NK-92 treated with Interleukin-12 subunit alpha and Interleukin-12 subunit beta, amount 100 ng/mL, for 24 hours (cell line): ENCODE measurements around the gene MCM3AP.

Experiments used
- DNase-seq: peaks from one replicate; lab custom pipeline; 2025; lab: John Stamatoyannopoulos, UW

Gene MCM3AP

DNA sequence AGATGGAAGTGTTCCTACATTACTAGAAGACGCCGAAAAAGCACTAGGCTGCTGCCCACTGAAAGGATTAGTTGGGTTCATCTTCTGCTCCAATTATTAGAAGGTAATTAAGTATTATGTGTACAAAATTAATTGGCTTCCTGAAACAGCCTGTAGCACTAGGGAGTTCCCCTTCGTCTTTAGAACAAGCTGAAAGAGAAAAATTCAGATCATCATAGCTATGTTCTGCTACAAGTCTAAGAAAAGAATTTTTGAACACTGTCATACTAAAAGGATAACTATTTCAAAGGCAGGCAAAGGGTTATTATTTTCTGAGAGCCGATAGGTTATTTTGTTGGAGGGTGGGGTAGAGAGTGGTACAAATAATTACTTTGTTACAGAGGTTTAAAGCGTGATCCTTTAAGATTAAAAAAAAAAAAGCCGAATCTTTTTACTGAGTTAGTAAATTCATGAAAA is at the start of gene MCM3AP:
Gene MCM3AP, minus strand, starts transcription at position 406 of the 456 bp plus-strand sequence. Its CDS starts 325 bp downstream, at position 81.
- DNase-seq: no peak

DNA sequence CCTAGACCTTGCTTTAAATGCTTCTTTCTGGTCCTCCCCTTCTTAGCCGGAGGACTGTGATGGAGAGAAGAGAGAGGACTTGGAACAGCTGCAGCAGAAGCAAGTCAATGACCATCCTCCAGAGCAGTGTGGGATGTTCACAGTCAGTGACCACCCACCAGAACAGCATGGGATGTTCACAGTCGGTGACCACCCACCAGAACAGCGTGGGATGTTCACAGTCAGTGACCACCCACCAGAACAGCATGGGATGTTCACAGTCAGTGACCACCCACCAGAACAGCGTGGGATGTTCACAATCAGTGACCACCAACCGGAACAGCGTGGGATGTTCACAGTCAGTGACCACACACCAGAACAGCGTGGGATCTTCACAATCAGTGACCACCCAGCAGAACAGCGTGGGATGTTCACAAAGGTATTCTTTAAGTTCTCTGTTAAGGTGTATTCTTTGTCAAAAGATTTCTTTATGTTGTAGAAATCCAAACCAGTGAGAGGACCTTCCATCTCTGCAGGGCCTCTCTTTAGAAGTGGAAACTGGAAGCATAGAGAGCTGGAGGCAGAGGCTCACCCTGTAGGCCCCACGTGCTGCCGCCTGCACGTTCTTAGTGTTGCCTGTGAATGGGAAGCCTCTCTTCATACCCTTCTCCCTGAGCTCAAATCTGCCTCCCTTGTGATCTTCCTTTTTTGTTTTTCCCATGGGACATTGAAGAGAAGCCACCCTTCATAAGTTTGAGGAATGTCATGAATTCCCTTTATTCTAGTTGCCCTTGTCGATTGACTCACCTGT is 49.1 kb upstream of the MCM3AP start:
- DNase-seq: no peak

DNA sequence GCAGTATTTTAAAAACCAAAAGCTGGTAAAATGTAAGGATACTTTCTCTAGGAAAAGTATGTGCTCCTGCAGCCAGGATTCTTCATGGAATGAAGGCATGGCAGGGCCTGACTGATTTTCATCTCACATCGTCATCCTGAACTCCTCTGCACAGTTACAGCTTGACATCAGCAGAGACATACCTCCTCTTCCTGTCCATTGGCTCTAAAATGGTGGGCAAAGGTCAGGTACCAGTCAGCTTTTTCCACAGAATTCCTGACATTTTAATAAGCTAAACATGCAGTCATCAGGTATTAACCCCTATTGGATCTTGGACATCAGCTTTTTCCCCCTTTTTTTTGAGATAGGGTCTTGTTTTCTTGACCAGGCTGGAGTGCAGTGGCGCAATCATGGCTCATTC is 44.4 kb upstream of the MCM3AP start:
- no peak for DNase-seq

DNA sequence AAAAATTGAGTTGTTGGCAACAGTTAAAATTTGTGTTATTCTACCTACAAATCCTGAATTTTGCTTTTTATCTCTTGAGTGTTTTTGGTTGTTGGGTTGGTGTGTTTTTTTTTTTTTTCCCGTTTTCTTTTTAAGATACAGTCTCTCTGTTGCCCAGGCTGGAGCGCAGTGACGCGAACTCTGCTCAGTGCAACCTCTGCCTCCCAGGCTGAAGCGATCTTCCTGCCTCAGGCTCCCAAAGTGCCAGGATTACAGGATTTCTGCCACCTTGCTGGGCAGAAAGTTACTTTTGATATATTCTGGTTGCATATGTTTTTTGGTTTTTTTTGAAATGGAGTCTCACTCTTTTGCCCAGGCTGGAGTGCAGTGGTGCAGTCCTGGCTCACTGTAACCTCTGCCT is 42.7 kb upstream of the MCM3AP start:
- DNase-seq: no peak

DNA sequence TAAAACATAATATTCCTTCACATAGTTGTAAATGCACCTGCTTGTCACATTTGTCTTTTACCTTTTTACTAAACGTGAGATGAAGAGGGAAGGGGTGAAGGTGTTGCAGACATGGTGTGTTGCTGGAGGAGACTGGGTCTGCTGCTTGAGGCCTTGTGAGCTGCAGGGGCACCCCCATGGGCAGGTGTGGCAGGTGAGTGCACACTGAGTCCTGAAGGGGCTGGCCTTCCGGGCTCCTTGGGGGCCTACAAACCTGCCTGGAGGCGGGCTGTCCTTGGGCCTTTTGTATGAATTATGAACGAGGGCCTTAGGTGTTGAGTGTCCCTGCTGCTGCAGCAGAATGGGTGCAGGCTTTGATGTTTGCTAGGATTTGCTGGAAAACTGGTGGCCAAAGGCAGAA is 42.3 kb upstream of the MCM3AP start:
- no peak for DNase-seq

DNA sequence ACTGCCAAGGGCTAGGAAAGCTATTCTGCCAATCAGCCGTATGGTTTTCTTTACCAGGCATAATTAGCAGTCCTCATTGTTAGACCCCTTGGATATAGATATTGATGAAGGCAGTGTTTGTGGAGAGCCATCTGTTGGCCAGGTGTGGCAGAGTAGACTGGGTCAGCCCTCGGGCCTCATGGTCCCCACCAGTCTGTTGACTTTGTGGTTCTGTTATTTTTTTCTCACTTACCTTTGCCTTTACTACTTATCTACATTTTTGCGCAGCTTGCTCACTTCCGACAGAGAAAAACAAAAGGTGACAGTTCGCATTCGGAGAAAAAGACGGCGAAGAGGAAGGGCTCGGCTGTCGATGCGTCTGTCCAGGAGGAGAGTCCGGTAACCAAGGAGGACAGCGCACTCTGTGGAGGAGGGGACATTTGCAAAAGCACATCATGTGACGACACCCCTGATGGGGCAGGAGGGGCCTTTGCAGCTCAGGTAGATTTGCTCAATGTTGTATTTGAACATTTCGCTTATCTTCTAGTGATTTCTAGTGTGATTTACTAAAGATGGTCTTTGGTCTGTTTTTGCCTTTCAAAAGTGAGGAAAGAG is 40.8 kb upstream of the MCM3AP start:
- no peak for DNase-seq

DNA sequence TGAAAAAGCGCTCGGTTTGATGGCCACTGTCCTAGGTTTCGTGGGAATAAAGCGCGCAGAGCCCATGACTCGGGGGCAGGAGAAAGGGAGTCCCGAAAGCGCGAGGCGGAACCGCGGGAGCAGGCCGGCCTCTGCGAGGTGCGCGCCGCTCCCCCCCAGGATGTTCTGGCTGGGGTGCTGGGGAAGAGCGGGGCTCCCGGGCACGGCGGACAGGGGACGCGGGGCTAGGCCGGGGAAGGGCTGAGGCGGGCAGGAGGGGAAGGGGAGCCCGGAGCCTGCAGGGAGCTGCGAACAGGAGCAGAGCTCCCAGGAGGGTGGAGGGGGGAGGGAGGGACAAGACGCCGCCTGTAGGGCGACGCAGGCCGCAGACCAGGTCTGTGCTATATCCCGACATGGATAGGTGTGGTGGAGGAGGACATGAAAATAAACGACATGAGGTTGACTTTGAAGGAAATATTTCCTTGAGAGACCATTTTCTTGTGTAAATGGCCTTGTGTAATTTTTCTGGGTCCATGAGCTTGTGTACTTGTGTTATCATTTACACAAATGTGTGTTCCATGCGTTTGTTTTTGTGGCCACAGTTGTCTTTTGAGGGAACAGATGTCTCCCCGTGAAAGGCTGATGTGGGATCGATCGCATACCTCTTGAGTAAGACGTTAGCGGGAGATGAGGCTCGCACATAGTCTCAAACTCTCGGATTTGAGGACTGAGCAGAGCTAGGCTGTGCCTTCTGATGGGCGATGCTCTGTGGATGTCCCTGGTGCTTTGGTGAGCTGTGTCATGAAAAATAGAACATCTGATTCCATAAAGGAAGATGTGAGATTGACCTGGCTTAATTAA is 39.9 kb upstream of the MCM3AP start:
- DNase-seq: peak; percentile 11

DNA sequence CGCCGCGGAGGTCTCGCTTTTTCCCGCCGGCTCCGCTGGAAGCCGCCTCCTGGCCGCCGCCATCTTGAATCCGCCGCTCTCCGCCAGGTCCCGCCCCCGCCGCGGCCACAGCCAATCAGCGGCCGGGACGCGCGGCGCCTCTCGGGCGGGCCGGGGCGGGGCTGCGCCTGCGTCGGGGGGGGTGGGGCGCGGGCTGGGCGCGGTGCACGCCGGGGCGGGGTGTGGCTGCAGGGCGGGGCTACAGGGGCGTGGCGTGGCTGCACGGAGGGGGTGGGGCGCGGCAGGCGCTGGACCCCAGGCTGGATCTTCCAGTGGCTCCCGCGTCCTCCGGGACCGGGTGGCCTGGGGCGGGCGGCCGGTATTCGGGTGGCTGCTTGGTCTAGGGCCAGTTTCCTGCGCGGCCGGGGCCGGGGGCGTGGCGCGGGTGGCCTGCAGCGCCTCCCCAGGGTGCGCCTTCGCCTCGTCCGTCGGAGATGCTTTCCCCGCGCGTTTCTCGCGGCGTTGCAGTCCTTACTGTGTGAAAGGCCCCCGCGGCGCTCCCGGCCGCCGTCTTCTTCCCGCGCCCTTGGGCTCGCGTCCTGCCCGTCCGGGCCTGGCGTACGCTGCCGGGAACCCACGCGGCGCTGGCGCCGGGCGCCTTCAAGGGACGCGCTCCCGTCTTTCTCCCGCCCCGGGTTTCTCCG is 39.1 kb upstream of the MCM3AP start:
- DNase-seq: peak; percentile 83

DNA sequence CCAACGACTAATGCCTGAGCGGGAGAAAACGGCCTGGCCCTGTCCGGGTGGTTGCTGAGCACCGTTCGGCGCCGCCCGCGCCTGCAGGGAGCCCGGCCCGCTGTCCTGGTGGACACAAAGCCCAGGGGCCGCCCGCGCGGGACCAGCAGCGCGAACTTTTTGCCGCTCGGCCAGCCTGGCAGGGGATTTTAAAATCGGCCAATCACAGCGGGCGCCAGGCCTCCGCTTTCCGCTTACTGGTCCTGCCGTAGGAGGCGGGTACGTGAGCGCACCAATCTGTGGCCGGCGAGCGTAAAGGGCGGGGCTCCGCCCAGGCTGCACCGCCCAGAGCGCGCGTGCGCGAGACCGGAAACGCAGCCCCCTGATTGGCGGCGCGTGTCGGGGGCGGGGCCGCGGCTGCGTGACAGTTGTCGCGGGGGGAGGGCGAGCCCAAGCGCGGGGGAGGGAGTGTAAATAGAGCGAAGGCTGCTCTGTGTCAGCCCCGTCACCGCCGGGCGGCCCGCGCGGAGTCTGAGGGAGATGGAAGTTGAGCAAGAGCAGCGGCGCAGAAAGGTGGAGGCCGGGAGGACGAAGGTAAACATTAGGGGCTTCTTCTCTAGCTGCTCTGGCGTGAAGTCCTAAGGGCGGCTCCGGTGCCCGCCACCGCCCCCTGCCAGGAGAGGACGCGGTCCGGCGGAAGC is 38.4 kb upstream of the MCM3AP start, which contains the start of the genes C21orf58 and PCNT:
Gene C21orf58, minus strand, starts transcription at position 161 of the 680 bp plus-strand sequence. CDS start 1,132 bp downstream, outside the sequence.
Gene PCNT, plus strand, starts transcription at position 447 of the 680 bp plus-strand sequence. Its CDS starts 73 bp downstream, at position 520.
- DNase-seq: peak; percentile 96

DNA sequence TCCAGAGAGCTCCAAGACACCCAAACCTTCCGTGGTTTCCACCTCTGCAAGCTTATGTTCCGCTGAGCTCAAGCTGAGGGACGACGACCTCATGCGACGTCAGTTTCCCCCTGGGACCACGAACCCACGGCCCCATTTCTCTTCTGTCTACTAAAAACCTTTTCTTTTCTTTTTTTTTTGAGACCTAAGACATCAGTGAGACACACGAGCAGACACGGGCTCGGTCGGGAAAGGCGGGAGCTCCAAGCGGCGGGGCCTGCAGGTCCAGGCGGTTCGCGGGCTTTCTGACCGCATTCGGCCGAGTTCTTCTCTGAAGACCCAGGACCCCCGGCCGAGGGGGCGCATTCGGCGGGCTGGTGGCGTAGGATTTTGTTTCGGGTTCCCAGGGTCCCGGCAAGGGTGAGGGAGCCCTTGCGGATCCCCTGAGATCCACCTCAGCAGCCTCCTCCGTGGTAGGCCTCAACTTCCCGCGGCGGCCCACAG is 37.9 kb upstream of the MCM3AP start:
- no peak for DNase-seq

DNA sequence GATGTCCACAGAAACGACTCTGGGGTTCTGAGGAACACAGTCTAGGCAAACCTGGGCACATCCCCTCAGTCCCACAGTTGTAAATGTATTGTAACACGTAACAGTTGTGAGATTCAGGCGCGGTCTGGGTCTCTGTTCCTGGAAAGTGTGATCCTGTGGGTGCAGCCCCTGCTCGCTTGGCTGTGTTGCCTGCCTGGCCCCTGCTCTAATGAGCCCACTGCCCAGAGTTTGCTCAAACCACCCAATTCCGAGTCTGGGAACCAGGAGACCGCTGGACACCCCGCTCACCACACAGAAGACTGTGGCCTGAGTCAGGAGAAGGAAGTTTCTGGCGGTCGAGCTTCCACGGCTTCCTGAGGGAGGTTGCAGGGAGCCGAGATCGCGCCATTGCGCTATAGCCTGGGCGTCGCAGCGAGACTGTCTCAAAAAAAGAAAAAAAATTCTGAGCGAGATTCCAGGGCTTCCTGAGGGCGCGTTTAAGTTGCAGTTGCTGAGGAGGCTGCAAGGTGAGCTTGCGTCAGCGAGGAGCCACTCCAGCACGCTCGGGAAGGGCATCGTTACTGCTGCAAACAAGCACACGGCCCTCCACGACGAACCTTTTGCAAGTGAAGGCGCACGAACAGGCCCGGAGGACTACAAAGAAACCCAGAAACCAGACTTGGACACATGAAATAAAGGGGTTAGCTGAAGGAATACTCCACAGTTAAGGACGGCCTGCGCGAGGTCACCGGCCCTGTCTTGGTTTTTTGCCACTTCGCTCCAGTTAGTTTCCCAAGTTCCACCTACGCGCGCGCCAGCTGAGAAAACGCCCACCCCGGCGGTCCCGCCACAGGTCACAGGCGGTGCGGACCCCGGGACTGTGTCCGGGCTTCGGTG is 37.2 kb upstream of the MCM3AP start:
- no peak for DNase-seq

DNA sequence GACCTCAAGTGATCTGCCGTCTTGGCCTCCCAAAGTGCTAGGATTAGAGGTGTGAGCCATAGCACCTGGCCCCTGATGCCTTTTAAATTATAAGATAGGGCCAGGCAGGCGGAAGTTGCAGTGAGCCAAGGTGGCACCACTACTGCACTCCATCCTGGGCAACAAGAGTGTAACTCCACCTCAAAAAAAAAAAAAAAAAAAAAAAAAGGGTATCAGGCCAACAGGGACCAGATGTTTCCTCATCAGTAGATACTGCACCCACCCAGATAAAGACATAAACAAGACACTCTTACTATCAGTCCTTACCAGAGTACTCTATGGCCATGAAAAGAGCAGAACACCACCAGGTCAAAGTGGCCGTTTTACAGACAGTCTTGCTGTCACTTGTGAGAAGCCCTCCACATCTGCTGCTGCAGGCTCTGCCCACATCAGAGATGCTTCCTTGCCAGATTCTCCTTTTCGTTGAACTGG is 35.0 kb upstream of the MCM3AP start:
- no peak for DNase-seq

DNA sequence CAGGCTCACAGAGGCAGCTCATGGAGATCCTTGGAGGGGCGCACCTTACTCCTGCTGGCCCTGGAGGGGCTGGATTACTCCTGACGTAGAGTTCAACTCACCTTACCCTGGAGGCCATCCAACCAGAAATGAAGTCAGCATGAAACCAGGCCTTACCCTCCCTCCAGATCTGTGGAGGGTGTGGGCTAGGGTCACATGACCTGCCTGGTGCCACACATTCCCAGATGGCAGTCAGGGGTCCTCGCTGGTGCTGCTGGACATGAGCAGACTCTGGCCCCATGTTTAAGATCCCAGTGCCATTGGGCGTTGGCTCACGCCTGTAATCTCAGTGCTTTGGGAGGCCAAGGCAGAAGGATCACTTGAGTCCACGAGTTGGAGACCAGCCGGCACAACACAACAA is 33.8 kb upstream of the MCM3AP start:
- no peak for DNase-seq

DNA sequence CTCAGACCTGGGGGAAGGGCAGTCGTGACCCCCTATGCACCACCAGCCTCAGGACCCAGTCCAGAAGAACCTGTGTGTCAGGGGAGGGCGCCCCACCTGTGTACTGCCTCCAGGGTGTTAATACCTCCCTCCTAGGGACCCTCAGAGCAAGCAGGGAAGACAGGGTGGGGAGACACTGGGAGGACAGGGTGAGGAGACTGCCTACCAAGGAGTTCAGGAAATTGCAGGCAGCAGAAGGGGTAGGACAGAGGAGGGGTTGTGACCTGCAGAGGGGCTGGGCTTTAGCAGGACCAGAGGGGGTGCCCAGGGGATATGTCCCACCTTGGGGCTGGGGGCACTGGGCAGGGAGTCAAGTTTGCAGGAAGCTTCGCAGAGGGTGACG is 33.0 kb upstream of the MCM3AP start:
- no peak for DNase-seq

DNA sequence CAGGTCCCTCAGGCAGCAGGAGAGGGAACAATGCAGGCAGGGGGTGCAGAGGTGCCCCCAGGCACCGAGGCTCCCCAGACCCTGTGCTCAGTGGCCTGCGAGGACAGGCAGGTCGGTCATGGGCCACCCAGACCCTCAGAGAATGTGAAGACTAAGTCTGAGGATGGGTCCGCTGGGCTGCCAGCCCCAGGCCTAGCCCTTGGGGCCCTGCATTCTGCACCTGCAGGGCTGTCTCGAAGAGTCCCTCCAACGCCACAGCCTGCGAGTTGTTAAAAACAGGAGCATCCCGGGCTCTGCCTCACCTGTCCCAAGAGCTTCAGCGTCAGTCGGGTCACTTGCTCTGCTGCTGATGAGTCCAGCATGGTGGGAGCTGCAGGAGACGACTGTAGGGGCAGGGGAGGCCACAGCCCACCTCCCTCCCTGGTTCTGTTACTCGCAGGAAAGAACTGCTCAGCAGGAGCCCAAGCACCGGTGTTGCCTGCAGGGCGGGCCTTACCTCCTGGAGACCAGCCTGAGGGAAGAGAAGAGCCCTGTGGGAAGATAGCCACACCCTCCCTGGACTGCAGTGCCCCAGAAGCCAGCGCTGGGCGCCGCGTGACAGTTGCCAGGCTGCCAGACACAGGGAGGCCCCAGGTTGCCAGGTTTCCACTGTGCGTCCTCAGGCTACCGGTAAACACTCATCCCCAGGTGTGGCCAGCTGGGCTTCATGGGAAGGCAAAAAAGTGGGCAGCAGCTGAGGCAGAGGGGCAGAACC is 32.5 kb upstream of the MCM3AP start:
- DNase-seq: no peak

DNA sequence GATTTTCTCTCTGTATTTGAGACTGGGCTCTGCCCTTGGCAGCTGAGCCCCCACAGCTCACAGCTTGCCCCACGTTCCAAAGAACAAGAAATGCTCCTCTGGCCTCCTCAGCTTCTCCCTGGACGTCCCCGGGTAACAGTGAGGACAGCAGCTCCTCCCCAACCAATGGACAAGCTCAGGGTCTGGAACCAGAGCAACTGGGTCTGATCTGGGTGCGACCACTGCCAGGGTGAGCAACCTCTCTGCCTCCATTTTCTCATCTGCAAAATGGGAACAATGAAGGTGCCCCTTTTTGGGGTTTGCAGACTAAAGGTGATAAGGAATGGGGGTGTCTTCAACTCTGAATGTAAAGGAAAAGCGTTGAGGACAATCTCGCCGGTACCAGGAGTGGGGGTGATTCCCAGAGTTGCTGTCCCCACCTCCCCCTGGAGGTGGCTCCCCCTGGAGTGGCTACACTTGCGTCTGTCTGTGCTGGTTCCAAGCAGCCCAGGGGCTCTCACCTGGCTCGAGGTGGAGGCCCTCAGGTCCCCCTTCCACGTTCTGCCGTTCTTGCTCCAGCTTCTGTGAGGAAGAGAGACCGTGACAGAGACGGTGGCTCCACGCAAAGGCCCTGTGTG is 31.4 kb upstream of the MCM3AP start:
- DNase-seq: no peak

DNA sequence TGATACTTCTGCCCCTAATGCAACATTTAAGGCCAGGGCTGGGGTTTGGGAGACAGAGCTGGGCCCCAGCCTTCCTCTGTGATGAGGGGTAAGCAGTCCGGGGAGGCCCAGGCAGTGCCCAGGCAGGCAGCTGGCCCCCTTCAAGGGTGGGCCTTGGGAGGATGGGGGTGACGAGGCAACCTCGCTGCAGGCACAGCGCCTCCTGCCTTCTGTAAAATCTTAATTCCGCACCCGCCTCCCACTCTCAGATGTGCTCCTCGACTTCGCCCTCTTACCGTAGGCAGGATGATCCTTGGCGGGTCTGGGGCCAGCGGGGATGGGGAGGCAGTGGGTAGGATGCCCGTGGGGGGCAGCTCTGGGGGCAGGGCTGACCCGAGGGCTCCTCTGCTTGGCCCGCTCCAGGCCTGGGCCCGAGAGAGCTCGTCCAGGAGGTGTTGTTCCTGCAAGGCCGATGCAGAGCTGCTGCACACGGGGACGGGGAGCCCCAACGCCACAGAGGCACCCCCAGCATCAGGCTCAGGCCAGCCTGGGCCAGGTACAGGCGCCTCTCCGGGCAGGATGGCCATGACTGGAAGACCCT is 29.1 kb upstream of the MCM3AP start:
- no peak for DNase-seq

DNA sequence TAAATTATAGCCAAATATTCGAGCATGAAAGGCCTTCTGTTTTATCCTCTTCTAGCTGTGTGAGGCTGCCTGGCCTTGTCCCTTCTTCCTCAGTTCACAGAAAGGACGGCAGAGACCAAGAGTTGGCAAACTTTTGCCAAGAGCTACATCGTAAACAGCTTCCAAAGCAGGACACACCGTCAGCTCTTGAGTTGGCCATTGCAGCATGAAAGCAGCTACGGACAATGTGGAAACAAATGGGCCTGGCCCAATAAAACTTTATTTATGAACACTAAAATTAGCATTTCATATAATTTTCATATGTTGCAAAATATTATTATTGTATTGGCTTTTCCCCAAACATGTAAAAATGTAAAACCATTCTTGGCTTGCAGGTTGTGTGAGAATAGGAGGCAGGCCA is 27.5 kb upstream of the MCM3AP start:
- no peak for DNase-seq
